Esophagus mucosa (tissue), 1 donor: Measurements from ENCODE around the gene C1orf21. TPM values are rescaled to one million over a fixed set of nuclear protein-coding genes. Genes with fewer than 3 reads are reported as not detected.
A peak's percentile ranks its signal among the peaks of the same experiment; 100 is the strongest.

Experiments
- ATAC-seq: fragments of 200-7000 bp; cut with Tn5 transposase; one replicate; pipeline ENCODE4 v1.9.1; 2020
- total RNA-seq: library from RNA; stranded (reverse); gene quantifications from one replicate; pipeline ENCODE4 v1.2.4, GENCODE V29; 2023
- donor health status: DM: yes; HTN: yes; CAD: no.

The C1orf21 gene
- total RNA-seq, 1 donor from 2014 or later: 44.1 TPM

DNA sequence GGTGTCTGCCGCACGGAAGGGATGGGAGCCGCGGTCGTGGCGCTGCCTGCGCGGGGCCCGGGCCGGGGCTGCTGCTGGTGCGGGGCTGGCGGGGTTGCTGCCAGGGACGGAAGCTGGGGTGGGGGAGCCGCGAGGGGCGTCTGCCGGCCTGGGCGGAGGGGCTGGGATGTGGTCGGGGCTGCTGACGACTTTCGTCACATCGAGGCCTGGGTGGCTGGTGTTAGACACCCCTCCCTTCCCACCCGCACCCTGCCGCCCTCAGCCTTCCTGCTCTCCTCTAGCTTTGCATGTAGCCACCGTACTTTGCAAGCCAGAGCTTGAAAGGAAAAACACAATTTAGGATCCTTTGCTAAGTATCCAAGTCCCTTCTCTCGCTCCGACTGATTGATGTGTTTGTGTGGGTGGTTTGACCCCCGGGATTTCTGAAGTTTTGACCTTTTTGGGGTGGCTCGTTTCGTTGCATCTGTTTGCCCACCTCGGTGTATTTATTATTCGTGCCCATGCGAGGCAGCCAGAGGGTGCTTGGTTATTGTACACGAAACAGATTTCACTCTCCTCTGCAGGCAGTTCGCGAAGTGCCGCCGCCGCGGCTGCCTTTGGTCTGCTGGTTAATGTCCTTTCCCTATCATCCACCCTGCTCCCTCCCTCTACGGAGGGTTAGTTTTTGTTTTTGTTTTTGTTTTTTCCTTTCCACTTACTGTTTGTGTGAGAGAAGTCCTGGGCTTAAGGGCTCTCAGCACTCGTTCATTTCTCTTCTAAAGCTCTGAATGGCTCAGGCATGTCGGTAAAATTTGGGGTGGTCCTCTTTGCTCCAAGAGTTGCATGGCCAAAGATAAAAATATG is 868 bp downstream of the C1orf21 start:
- peak; percentile 26 for ATAC-seq

DNA sequence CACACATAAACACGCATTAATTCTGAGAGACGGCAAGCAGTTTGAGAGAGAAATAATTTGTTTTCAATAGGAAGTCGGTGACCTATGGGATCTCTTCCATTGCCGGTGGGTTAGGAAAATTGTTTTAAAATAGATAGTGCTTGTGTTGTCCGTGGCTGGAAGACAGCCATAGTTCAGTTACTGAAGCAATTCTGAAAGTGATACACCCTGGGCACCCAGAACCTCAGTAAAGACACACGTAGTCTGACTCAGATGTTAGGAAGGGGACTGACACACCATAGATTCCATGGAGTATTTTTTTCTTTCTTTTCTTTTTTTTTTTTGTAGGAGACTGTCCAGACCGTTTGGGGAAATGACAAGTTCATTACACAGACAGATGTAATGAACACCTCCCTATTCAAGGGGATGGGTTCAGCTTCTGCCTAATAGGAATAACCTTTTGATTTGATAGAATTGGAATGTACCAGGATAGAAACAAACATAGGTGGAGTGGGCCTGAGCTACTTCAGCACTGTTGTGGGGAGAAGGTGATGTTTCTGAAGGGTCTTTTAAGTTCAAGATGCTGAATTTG is 1.6 kb downstream of the C1orf21 start:
- ATAC-seq: peak; percentile 41

DNA sequence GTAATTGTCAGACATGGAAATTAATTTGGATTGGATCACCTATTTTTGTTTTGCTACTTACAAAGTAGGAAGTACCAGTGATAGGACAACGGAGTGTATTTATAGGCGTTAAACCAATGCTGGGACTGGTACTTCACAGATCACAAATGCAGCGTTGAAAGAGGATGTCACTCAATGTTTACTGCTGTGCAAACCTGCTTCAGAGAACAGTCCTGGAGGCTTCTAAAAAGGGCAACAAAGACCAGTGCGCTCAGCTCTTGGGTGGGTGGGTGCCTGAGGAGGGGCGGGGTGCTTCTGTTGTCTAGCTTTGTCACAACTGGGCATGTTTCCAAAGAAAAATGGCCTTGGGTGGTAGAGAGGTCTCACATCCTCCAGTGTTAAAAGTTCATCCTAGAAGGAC is 2.1 kb downstream of the C1orf21 start:
- ATAC-seq: no peak

DNA sequence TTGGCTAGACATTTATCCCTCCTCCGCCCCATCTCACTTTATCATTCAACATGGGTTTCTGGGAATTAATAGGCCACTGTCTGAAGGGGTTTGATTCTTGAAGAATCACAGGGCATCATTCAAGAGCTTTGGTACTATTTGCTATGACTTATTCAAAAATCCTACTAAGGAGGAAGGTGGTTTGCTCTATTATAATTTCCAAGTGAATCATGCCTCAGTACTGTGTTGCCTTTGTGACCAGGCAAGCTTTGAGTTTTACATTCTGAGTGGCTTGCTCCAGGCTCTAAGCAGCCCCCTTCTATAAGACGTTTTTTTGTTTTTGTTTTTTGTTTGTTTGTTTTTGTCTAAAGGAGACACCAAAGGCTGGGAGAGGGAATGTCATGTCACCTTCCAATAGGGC is 2.6 kb downstream of the C1orf21 start:
- no peak for ATAC-seq

DNA sequence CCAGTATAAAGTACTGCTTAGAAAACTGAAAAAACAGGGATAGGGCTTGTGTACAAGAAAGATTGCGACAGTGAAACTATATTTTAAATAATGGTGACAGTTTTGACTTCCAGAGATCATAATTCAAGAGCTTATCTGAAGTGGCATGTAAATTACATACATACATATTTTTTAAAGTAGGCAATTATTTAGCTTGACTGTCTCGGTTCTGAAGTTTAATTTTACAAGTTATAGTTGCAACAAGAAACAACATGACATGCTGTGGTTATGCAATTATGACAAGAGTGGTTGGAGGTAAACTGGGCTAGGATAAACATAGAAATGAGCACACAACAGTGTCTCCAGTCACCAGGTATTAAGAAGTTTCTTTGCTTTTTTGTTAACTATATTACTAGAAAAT is 4.1 kb downstream of the C1orf21 start:
- no peak for ATAC-seq

DNA sequence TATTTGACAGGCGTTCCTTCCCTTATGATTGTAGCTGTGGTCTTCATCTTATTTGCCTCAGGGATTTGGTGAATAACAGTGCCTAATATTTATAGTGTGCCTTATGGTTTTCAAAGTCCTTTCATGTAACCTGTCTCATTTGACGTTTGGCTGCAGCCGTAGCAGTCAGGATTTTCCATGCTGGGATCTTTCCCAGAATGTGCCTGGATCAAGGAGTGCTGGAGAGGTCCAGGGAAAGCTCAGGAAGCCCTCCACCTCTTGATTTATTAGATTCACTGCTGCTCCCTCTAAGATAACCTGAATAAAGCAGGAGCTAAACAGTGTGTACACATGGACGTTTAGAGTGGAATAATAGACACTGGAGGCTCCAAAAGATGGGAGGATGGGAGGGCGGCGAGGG is 5.2 kb downstream of the C1orf21 start:
- ATAC-seq: no peak

DNA sequence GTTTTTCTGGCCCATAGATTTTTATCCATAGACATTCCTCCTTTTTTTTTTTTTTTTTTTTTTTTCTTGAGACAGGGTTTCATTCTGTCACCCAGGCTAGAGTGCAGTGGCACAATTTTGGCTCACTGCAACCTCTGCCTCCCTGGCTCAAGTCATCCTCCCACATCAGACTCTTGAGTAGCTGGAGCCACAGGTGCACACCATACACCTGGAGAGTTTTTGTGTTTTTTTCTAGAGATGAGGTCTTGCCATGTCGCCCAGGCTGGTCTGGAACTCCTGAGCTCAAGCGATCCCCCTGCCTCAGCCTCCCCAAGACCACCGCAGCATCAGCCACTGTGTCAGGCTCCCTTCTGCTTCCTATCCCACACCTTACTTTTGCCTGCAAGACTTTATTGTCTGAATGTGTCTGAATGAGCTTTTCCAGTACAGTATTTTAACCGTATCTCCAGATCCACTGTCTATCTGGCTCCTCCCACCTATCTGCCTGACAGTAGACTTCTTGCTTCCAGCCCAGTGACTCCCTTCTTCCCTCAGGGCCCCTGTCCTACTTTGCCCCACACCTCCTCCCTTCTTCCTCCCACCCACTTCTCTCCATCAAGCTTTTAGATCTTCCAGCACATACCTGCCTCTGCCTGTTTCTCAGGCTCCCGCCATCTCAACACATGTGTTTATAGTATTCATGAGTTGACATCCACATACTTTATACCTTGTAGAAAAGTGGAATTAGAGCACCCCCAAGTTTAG is 6.1 kb downstream of the C1orf21 start:
- ATAC-seq: no peak

DNA sequence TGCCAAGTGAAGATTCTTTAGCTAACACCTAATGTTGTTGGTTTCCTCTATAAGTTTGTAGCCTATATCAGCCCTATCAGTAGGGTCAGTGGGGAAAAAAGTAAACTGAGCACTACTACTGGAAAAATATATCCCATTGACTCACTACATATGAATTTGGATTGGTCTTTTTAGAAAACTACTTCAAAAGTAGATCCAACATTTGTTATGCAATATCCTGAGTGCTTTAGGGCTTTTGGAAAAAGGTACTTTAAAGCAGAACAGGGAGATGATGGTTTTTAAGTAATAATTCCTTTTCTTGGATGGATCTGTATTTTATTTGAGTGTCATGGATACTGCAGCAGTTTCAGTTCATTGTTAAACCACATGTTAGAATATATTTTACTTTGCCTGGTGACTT is 7.1 kb downstream of the C1orf21 start:
- no peak for ATAC-seq

DNA sequence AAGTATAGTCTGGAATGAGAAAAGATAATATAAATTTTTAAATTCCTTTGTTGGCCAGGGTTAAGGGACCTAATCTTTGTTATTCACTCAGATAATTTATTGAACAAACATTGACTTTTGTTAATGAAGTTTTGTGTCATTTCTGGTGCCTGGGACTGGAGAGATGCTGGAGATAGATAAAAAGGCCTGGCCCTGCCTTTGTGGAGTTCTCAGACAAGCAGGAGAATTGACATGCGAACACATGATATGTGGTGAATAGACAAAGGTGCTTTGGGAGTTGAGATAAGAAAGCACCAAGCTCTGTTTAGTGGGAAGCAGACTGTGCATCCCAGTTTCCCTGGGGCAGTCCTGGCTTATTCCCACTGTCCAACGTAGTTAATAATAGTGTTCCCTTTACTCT is 8.5 kb downstream of the C1orf21 start:
- no peak for ATAC-seq

DNA sequence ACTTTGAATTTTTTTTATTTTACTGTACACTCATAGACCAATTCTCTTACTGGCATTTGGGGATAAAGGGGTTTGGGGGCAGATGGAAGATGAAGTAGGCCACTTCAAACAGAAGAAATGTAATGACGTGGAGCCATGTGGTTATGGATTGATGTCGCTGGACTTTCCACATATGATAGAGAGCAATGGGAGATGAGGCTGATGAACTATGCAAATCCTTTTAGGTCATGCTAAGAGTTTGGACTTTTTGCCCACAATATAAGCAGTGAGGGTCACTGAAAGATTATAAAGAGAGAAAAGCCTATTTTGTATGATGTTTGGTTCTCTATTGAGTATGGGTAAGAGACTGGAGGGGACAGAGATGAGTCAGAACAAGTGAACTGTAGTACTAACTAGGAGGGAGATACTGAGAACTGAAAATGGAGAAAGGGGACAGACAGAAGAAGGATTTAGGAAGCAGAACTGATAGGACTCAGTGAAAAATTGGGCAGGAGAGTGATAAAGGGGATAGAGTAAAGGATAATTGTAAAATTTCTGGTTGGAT is 9.2 kb downstream of the C1orf21 start:
- no peak for ATAC-seq

DNA sequence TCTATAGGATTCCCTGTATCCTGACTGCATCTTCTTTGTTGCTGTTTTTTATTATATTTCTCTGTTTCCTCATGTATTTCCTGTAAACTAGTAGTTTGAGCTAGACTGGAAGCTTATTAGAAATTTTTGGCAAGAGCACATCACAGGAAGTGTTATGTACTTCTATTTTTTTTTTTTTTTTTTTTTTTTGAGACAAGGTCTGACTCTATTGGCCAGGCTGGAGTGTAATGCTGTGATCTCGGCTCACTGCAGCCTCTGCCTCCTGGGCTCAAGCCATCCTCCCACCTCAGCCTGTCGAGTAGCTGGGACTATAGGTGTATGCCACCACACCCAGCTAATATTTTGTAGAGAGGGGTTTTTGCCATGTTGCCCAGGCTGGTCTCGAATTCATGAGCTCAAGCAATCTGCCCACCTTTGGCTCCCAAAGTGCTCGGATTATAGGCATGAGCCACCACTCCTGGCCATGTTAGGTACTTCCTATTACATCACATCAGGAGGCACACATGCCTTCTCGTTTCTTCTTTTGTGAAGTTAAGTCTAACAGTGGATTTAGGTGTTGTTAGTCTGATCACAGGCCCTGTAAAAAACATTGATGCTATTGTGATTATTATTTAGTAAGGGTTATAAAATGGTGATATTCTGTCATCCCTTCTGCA is 12.5 kb downstream of the C1orf21 start:
- ATAC-seq: peak; percentile 49

DNA sequence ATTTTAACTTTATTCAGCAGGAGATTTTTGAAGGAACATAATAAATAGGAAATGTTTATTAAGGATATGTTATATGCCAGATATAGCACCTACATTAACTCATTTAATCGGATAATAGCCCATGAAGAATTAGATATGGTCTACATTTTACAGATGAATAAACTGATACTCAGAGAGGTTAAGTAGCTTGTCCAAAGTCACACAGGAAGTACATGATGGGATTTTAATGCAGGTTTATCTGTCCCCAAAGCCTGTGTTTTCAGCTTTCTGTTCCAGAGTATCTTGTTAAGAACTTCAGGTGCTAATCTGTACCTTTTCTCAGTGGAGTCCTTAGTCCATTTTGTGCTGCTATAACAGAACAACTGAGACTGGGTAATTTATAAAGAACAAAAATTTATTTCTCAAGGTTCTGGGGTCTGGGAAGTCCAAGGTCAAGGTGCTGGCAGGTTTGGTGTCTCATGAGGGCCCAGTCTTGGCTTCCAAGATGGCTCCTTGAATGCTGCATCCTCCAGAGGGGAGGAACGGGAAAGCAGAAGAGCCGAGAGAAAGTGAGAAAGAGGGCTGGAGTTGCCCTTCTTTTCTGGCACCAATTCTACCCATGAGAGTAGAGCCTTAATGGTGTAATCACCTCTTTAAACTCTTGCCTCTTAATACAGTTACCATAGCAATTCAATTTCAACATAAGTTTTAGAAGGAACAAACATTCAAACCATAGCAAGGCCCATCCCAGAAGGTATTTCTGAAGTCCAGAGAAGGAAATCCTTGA is 17.3 kb downstream of the C1orf21 start:
- ATAC-seq: no peak

DNA sequence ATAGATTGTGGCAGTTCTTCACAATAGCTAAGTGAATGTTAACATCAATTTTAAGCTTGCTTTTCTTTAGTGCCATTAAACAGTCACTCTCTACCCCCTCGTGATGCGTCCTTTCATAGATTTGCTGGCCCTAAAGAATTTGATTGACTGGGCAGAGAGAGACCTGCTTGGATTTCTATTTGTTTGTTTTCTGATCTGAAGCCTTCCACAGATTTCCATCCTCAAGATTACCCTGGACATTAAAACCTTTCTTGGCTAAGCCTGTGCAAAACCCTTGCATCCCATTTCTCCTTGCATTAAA is 17.8 kb downstream of the C1orf21 start:
- ATAC-seq: no peak

DNA sequence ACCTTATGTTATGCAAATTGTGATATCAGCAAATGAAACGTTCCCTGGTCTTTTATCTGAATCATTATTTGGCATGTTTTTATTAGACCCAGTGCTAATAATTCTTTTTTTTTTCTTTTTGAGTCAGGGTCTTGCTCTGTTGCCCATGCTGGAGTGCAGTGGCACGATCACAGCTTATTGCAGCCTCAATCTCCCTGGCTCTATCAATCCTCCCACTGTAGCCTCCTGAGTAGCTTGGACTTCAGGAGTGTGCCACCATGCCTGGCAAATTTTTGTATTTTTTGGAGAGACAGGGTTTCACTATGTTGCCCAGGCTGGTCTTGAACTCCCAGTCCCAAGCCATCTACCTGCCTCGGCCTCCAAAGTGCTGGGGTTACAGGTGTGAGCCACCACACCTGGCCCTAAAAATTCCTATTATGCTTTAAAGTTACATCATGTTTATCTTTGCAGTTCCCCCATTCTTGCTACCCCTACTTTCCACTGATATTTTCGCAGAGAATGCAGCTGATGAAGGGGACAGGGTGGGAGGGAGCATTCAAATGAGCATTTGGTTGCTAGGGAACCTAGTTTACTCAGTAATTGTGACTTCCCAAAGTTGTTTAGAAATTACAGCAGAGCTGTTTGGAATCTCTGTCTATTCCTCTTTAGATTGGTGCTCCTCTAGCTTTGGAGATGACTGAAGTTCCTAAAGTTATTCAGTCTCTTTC is 18.4 kb downstream of the C1orf21 start:
- no peak for ATAC-seq

DNA sequence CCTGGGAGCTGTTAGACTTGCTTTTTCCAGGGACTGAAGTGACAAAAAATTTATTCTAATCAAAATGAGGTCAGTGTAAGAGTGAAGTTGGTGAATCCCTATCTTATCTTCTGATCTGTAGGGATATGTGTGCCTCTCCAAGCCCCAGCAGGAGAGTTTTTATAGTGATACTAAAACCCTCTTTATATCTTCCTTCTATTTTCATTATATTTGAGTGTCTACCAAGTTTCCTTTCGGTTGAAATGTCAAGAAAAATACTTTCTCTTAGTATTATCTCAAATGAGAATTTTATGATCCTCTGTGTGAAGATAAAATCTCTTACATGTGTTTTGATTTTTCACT is 18.9 kb downstream of the C1orf21 start:
- no peak for ATAC-seq

DNA sequence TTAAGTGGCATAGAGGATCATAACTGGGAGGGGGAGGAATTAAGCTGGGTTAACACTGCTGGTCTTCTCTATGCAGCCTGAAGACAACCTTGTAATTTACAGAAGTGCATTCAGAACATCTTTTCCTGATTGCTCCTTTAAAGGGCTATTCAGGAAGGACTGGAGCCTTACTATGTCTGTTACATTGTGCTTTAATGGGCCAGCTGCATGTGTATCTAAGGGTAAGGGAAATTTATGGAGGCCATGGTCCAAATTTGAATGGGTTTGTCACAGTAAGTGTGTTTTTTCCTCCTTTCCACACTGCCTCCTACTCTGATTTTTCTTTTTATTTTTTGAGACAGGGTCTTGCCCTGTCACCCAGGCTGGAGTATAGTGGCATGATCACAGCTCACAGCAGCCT is 19.6 kb downstream of the C1orf21 start:
- no peak for ATAC-seq

DNA sequence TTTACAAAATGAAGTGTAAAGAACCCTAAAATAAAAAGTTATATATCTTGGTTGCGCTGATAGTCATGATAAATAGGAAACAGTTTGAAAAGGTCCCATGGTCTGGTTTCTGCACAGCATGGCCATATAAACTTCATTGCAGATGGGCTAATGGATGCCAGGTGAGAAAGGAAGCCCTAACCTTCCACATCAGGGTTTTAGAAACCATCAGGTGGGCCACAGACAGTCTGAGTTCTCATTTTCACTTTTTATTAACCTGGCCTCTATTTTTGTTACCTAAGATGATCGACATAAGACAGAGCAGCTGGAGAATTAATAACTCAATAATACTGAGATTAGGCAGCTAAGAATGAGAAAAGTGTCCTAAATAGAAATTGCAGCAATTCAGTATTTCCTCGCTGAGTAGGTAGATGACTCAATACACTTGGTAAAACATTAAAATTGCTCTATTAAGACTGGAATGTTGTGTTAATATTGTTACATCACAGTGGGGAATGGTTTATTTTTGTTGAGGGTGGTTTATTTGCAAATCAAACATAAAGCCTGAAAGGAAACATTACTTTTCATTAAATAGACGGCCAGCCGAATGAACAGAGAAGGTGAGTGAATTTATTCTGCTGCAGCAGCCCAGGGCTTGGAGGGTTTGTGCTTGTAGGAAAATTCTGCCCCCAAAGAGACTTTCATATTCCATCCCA is 21.1 kb downstream of the C1orf21 start:
- ATAC-seq: no peak

DNA sequence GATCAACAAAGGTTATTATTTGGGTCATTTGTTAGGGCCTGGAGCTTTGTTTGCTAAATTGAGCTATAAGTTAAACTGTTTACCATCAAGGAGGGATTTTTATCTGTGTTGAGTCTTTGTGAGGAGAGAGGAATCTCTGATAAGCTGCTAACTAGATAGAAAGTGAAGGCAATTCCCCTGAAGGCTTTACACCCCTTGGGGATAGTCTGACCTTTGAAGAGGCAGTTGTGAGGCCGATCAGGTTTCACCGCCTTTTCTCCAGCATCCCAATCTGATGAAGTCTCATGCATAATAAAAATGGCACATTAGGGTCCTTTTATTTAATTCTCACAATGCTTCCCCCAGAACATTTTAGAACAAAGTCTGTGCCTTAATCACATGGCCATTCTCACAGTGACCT is 21.8 kb downstream of the C1orf21 start:
- ATAC-seq: no peak

DNA sequence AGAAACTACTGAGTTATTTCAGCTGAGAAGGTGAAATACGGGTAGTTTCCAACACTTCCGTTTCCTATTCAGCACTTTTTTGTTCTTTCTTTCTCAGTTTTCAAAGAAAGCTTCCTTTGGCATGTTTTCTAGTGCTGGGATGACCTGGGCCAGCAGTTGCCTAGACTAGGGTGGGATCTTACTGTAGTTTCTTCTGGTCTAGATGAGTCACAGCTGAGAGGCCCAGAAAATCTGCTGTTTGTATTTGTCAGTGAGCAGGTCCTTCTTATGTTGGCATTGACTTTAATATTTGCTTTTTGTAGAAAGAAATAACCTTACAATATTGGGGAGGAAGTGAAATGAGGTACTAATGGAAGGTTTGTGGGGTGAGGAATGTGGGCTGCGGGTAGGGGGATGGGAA is 22.2 kb downstream of the C1orf21 start:
- ATAC-seq: peak; percentile 28

DNA sequence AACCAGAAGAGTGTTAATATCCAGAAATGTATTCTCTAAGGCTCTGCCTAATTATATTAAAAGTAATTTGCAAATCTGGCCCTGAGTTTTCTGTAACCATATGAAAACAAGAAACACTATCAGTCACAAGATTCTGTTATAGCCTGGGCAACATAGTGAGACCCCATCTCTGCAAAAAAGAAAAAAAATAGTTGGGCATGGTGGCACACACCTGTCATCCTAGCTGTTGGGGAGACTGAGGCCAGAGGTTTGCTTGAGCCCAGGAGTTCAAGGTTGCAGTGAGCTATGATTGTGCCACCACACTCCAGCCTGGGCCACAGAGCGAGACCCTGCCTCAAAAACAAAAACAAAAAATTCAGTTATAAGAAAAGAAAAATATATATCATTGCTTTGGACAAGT is 25.6 kb downstream of the C1orf21 start:
- ATAC-seq: no peak

DNA sequence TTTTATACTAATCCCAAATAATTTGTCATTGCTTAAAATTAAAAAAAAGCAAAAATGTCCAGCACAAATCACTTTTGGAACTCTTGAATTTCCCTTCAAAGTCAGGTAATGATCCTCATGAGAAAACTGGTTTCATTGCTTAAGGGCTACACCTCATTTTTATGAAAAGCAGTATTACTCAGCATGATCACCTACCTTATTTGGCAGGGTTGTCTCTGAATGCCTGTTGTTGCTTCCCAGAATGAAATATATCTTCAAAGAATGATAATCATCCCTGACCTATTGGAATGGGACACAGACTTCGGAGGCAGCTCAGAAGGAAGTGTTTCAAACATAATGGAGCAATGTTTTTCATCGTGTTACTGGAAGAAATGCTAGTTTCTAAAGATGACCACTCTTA is 29.7 kb downstream of the C1orf21 start:
- peak; percentile 80 for ATAC-seq
